HG02610 (cell line): Measurements from ENCODE around the gene TRERF1.
A peak's percentile ranks its signal among the peaks of the same experiment; 100 is the strongest.

Experiments used
- ATAC-seq: cut with Tn5 transposase; IDR thresholded peaks from one replicate; pipeline ENCODE4 v1.9.1; 2021; ENCODE audit warnings: mild to moderate bottlenecking, moderate library complexity; ENCODE audit not compliant: unreplicated experiment

TRERF1 gene

GRCh38 chr6:42368181-42368580, 83.5 kb downstream of the TRERF1 start:
- ATAC-seq = no peak

GRCh38 chr6:42367353-42368011, 84.2 kb downstream of the TRERF1 start:
- peak; percentile 58 for ATAC-seq

GRCh38 chr6:42366999-42367352, 84.8 kb downstream of the TRERF1 start:
- ATAC-seq = no peak

GRCh38 chr6:42366011-42366705, 85.6 kb downstream of the TRERF1 start:
- no peak for ATAC-seq

GRCh38 chr6:42365021-42365420, 86.7 kb downstream of the TRERF1 start:
- ATAC-seq = no peak

GRCh38 chr6:42363926-42364849, 87.5 kb downstream of the TRERF1 start:
- ATAC-seq = no peak

- ATAC-seq = no peak
Observed at GRCh38 chr6:42361036-42361435, 90.7 kb downstream of the TRERF1 start.

GRCh38 chr6:42359021-42359420, 92.7 kb downstream of the TRERF1 start:
- ATAC-seq = no peak

- ATAC-seq = no peak
Observed at GRCh38 chr6:42355416-42355815, 96.3 kb downstream of the TRERF1 start.

- no peak for ATAC-seq
Observed at GRCh38 chr6:42354702-42355101, 97.0 kb downstream of the TRERF1 start.

GRCh38 chr6:42352856-42353564, 98.7 kb downstream of the TRERF1 start:
- ATAC-seq = no peak

GRCh38 chr6:42350911-42351310, 100.8 kb downstream of the TRERF1 start:
- no peak for ATAC-seq

GRCh38 chr6:42349753-42350511, 101.8 kb downstream of the TRERF1 start:
- ATAC-seq = no peak

- no peak for ATAC-seq
Observed at GRCh38 chr6:42347456-42347855, 104.3 kb downstream of the TRERF1 start.

GRCh38 chr6:42345696-42346416, 105.9 kb downstream of the TRERF1 start:
- no peak for ATAC-seq

GRCh38 chr6:42344756-42345155, 107.0 kb downstream of the TRERF1 start:
- ATAC-seq = no peak

- no peak for ATAC-seq
Observed at GRCh38 chr6:42341771-42342553, 109.8 kb downstream of the TRERF1 start.

- ATAC-seq = no peak
Observed at GRCh38 chr6:42341221-42341620, 110.5 kb downstream of the TRERF1 start.

GRCh38 chr6:42340511-42340910, 111.2 kb downstream of the TRERF1 start:
- no peak for ATAC-seq
